ENCODE results near the gene ZBTB8A.

DNA sequence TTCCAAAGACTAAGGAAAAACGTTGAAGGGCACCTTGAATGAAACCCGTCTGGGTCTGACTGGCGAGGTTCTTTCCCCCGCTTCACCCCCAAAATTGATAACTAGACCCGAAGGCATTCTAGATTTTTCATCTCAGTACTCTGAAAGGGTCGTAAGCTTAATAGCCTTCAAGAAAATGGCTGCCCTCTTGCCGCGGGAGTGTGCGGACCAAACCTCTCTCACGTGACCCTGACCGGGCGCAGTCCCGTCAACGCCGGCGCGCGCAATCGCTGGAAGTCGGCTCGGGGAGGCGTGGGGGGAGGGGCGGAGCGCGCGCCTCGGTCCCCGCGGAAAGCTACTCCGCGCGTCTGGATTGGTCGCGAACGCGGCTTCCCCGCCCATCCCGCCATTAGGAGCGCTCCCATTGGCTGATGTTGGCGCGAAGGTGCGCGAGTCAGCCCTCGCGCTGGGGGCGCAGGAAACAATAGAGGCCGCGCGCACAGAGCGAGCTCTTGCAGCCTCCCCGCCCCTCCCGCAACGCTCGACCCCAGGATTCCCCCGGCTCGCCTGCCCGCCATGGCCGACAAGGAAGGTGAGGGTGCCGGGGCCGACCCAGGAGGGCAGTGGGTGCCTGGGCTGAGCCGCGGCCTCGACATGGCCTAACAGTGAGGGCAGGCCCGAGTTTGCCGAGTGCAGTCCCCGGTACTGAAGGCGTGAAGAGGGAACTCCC is 111.7 kb downstream of the ZBTB8A start, which contains the start of gene RBBP4:
- TF ChIP-seq, protein P1, sequence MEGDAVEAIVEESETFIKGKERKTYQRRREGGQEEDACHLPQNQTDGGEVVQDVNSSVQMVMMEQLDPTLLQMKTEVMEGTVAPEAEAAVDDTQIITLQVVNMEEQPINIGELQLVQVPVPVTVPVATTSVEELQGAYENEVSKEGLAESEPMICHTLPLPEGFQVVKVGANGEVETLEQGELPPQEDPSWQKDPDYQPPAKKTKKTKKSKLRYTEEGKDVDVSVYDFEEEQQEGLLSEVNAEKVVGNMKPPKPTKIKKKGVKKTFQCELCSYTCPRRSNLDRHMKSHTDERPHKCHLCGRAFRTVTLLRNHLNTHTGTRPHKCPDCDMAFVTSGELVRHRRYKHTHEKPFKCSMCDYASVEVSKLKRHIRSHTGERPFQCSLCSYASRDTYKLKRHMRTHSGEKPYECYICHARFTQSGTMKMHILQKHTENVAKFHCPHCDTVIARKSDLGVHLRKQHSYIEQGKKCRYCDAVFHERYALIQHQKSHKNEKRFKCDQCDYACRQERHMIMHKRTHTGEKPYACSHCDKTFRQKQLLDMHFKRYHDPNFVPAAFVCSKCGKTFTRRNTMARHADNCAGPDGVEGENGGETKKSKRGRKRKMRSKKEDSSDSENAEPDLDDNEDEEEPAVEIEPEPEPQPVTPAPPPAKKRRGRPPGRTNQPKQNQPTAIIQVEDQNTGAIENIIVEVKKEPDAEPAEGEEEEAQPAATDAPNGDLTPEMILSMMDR (IDR thresholded peaks at IDR 0.05) = peak in 4 of 6 experiments; percentile 2 to 23 (median 11)
- peak in 3 of 4 donors; percentile 51 to 92 (median 70) for TF ChIP-seq POLR2A (IDR thresholded peaks at IDR 0.05)
